Astrocyte of the spinal cord (primary cell): ENCODE data around the gene JMY.

Source experiments
- DNase-seq: peaks from one replicate; pipeline ENCODE4 v3.0.0; 2011; ENCODE audit warnings: low read depth, low spot score
- H3K4me3 ChIP-seq: 2 replicates; pipeline ENCODE4 v1.5.1; 2011; ENCODE audit warnings: low read depth, mild to moderate bottlenecking, low read length, moderate library complexity
- CTCF ChIP-seq: IDR thresholded peaks from 2 replicates; pipeline ENCODE4 v1.5.1; 2012; ENCODE audit warnings: low read depth, mild to moderate bottlenecking, low read length, inconsistent platforms
- in situ Hi-C: cut with HindIII; loops from 2 replicates; pipeline ENCODE4 v1.10.0; 2017; ENCODE audit warnings: low sequenced_read_pairs

The JMY gene

GRCh38 chr5:79259810-79260209 is 23.9 kb downstream of the JMY start:
- in situ Hi-C loops, result no loop called here
- no peak overlapping the region for H3K4me3 ChIP-seq
- no peak for DNase-seq
- TF ChIP-seq CTCF, result no peak

GRCh38 chr5:79261897-79262296 is 26.0 kb downstream of the JMY start:
- no peak for DNase-seq
- no peak for TF ChIP-seq CTCF
- in situ Hi-C loops, result no loop called here
- H3K4me3 ChIP-seq, result no peak overlapping the region

- DNase-seq, result no peak
- no peak for TF ChIP-seq CTCF
- no peak overlapping the region for H3K4me3 ChIP-seq
- in situ Hi-C loops, result no loop called here
These were observed 27.4 kb downstream of the JMY start for GRCh38 chr5:79263290-79263689.

- no peak for TF ChIP-seq CTCF
- in situ Hi-C loops, result no loop called here
- DNase-seq, result no peak
- no peak overlapping the region for H3K4me3 ChIP-seq
These were observed 31.2 kb downstream of the JMY start for GRCh38 chr5:79267180-79267579.

GRCh38 chr5:79269733-79270166 is 33.8 kb downstream of the JMY start:
- no peak overlapping the region for H3K4me3 ChIP-seq
- in situ Hi-C loops, result no loop called here
- TF ChIP-seq CTCF, result no peak
- no peak for DNase-seq

- no peak overlapping the region for H3K4me3 ChIP-seq
- TF ChIP-seq CTCF, result no peak
- in situ Hi-C loops, result no loop called here
- no peak for DNase-seq
These were observed 37.4 kb downstream of the JMY start for GRCh38 chr5:79273341-79273740.

- in situ Hi-C loops, result no loop called here
These were observed 48.9 kb downstream of the JMY start for GRCh38 chr5:79284846-79285245.

More at GRCh38 chr5:79284846-79285245, 48.9 kb downstream of the JMY start:
- DNase-seq, result no peak
- no peak overlapping the region for H3K4me3 ChIP-seq
- TF ChIP-seq CTCF, result no peak
